Panc1 (cell line): ENCODE measurements around the gene CFAP57. TPM values are rescaled to one million over a fixed set of nuclear protein-coding genes. Genes with fewer than 3 reads are reported as not detected.

ENCODE experiments used
- ATAC-seq: fragments of 200-7000 bp; cut with Tn5 transposase; 2 replicates; pipeline ENCODE4 v1.9.1; 2020; ENCODE audit warnings: mild to moderate bottlenecking, moderate library complexity
- BruUV-seq: library from RNA; stranded (reverse); fragments of 400-500 nt; replicated peaks from 2 replicates; lab custom pipeline; 2021; lab: Mats Ljungman, UMichigan
- CTCF ChIA-PET: fragments of 300-600 bp; sonication (Branson Sonifier 250); formaldehyde crosslinking; loops from one replicate; lab custom pipeline; 2022; ENCODE audit warnings: antibody characterized with exemption; lab: Charles Lee
- POLR2A ChIA-PET: fragments of 300-600 bp; sonication (Branson Sonifier 250); formaldehyde crosslinking; loops from one replicate; lab custom pipeline; 2022; ENCODE audit warnings: antibody characterized with exemption; lab: Charles Lee
- DNase-seq: peaks from one replicate; pipeline ENCODE4 v3.0.0-alpha.2; 2010; ENCODE audit warnings: low read depth, low spot score
- H3K27ac ChIP-seq: 2 replicates; pipeline ENCODE4 v1.5.1; 2011; ENCODE audit warnings: mild to moderate bottlenecking, low read length, inconsistent platforms
- H3K27me3 ChIP-seq: fragments of 200-500 bp; sonication (Bioruptor generic); 2 replicates; pipeline ENCODE4 v1.6.0; 2014; ENCODE audit warnings: low read length, inconsistent platforms; ENCODE audit not compliant: control insufficient read depth, insufficient read depth
- H3K36me3 ChIP-seq: fragments of 200-500 bp; sonication (Bioruptor generic); 2 replicates; pipeline ENCODE4 v1.5.1; 2014; ENCODE audit warnings: inconsistent platforms, mild to moderate bottlenecking, low read length, moderate library complexity; ENCODE audit not compliant: control insufficient read depth, insufficient read depth
- H3K4me1 ChIP-seq: 2 replicates; pipeline ENCODE4 v1.5.1; 2011; ENCODE audit warnings: inconsistent platforms, mild to moderate bottlenecking, low read length, moderate library complexity; ENCODE audit not compliant: control insufficient read depth, insufficient read depth
- H3K4me3 ChIP-seq, 2 experiments: 2 replicates each; pipeline ENCODE4 v1.5.1; 2011 to 2012; ENCODE audit warnings: low read depth in 2 of 2, low read length in 2 of 2, mild to moderate bottlenecking in 2 of 2, inconsistent platforms in 1 of 2, moderate library complexity in 1 of 2
- H3K9me3 ChIP-seq: fragments of 200-500 bp; sonication (Bioruptor generic); 2 replicates; pipeline ENCODE4 v1.5.1; 2014; ENCODE audit warnings: low read depth, mild to moderate bottlenecking, inconsistent platforms, low read length, moderate library complexity; ENCODE audit not compliant: control insufficient read depth, insufficient read depth
- POLR2AphosphoS5 ChIP-seq: IDR thresholded peaks from 2 replicates; pipeline ENCODE4 v1.6.1; 2012; ENCODE audit warnings: mild to moderate bottlenecking, low read depth, low read length, moderate library complexity
- SIN3A ChIP-seq: IDR thresholded peaks from 2 replicates; pipeline ENCODE4 v1.6.1; 2012; ENCODE audit warnings: low read depth, mild to moderate bottlenecking, low read length, moderate library complexity, borderline replicate concordance; ENCODE audit not compliant: insufficient read depth
- TCF7L2 ChIP-seq: IDR thresholded peaks from 2 replicates; pipeline ENCODE4 v1.6.1; 2011; ENCODE audit warnings: mild to moderate bottlenecking, low read depth, low read length, inconsistent platforms
- in situ Hi-C: cut with HindIII; loops from 2 replicates; pipeline ENCODE4 v1.10.0; 2016; ENCODE audit warnings: low sequenced_read_pairs, low pct_unique_long_range_greater_than_20kb
- intact Hi-C: fragments of 100-400 bp; cut with micrococcal nuclease; formaldehyde crosslinking; loops from one replicate; pipeline ENCODE4 v1.10.0; 2022; ENCODE audit not compliant: unreplicated experiment
- total RNA-seq: library from RNA; stranded (reverse); gene quantifications from one replicate; pipeline ENCODE4 v1.2.1, GENCODE V29; 2021; ENCODE audit not compliant: unreplicated experiment
- TF ChIP-seq, protein P1 (sequence below), 2 experiments: IDR thresholded peaks; 2 replicates each; pipeline ENCODE4 v1.6.1; 2011 to 2012; ENCODE audit warnings: low read depth in 2 of 2, control low read depth in 1 of 2, low read length in 1 of 2, mild to moderate bottlenecking in 1 of 2, moderate library complexity in 1 of 2; ENCODE audit not compliant: insufficient read depth in 1 of 2
- TF ChIP-seq, protein P2 (sequence below): fragments of 450-650 bp; IDR thresholded peaks from 2 replicates; pipeline ENCODE4 v1.5.1; 2017; ENCODE audit warnings: mild to moderate bottlenecking

Gene CFAP57
- total RNA-seq, 1 experiment from 2014 or later = 0.69 TPM

DNA sequence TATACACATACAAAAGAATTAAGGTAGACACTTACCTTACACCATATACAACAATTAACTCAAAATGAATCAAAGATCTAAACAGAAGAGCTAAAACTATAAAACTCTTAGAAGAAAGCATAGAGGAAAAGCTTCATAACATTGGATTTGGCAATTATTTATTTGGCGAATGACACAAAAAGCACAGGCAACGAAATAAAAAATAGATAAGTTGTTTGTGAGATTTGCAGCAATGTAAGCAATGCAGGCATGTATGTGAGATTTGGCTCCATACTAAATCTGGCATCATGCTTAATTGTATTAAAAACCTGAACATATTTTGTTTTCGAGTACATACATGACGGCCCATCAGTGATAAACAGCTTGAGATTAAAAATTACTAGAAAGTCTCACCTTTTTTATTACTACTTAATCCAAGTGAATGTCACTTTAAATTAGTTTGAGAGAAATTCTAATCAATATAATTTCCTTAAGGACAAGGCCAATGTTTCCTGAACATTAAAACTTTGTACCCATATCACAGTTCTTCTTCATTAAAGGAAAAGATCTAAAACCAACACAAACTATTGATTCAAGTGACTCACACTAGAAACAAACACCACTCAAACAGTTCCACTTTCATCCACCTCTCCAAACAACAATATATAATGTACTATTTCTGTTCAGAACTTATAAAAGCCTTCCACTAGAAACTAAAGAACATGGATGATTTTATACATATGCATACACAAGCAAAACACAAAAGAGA lies 74.5 kb downstream of the CFAP57 start:
- H3K4me3 ChIP-seq = no peak overlapping the region
- no peak overlapping the region for H3K27ac ChIP-seq
- intact Hi-C loops = no loop called here
- peaks cover 8% of the 10 kb centered on the region; the same call in 1 of the 2 replicates for H3K9me3 ChIP-seq
- POLR2A ChIA-PET = no interaction called here
- in situ Hi-C loops = no loop called here
- H3K36me3 ChIP-seq = no peaks in the 10 kb centered on the region
- ATAC-seq = no peak
- CTCF ChIA-PET = no interaction called here
- DNase-seq = no peak
- BruUV-seq = no TSS peak
- no peaks in the 10 kb centered on the region for H3K27me3 ChIP-seq
- TF ChIP-seq SIN3A = no peak
- no peak for TF ChIP-seq POLR2AphosphoS5
- TF ChIP-seq, protein P1, sequence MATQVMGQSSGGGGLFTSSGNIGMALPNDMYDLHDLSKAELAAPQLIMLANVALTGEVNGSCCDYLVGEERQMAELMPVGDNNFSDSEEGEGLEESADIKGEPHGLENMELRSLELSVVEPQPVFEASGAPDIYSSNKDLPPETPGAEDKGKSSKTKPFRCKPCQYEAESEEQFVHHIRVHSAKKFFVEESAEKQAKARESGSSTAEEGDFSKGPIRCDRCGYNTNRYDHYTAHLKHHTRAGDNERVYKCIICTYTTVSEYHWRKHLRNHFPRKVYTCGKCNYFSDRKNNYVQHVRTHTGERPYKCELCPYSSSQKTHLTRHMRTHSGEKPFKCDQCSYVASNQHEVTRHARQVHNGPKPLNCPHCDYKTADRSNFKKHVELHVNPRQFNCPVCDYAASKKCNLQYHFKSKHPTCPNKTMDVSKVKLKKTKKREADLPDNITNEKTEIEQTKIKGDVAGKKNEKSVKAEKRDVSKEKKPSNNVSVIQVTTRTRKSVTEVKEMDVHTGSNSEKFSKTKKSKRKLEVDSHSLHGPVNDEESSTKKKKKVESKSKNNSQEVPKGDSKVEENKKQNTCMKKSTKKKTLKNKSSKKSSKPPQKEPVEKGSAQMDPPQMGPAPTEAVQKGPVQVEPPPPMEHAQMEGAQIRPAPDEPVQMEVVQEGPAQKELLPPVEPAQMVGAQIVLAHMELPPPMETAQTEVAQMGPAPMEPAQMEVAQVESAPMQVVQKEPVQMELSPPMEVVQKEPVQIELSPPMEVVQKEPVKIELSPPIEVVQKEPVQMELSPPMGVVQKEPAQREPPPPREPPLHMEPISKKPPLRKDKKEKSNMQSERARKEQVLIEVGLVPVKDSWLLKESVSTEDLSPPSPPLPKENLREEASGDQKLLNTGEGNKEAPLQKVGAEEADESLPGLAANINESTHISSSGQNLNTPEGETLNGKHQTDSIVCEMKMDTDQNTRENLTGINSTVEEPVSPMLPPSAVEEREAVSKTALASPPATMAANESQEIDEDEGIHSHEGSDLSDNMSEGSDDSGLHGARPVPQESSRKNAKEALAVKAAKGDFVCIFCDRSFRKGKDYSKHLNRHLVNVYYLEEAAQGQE (IDR thresholded peaks at IDR 0.05; ENCODE audit: insufficient read depth in 1 of 2, low read depth in 2 of 2, low read length in 1 of 2) = no peak
- TF ChIP-seq, protein P2, sequence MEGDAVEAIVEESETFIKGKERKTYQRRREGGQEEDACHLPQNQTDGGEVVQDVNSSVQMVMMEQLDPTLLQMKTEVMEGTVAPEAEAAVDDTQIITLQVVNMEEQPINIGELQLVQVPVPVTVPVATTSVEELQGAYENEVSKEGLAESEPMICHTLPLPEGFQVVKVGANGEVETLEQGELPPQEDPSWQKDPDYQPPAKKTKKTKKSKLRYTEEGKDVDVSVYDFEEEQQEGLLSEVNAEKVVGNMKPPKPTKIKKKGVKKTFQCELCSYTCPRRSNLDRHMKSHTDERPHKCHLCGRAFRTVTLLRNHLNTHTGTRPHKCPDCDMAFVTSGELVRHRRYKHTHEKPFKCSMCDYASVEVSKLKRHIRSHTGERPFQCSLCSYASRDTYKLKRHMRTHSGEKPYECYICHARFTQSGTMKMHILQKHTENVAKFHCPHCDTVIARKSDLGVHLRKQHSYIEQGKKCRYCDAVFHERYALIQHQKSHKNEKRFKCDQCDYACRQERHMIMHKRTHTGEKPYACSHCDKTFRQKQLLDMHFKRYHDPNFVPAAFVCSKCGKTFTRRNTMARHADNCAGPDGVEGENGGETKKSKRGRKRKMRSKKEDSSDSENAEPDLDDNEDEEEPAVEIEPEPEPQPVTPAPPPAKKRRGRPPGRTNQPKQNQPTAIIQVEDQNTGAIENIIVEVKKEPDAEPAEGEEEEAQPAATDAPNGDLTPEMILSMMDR = no peak
- no peak for TF ChIP-seq TCF7L2
- H3K4me1 ChIP-seq = no peaks in the 10 kb centered on the region

DNA sequence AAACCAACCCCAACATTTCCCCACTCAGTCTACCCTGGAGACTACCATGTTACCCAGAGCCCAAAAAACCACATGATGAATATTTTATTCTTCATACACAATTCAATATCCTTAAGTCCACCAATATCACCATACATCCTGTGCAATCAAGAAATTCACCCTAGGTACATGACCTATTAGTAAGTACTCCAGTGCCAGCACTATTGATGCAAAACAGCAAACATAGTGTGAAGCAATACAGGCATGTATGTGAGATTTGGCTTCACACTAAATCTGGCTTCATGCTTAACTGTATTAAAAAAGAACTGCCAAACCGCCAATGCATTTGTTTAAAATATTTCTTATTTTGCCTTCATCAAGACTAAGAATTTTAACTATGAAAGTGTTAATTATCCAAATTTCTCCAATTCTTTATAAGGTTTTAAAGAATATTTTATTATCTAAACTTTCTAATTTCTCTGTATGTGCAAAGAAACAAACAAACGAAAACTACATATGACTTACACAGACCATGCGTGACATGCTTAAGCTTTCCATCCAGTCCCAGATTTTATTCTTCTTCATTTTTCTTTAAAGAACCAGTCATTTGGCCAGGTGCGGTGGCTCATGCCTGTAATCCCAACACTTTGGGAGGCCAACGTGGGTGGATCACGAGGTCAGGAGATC lies 75.3 kb downstream of the CFAP57 start:
- no TSS peak for BruUV-seq
- intact Hi-C loops (no loop called here), in situ Hi-C loops (no loop called here)
- Histone ChIP-seq H3K9me3 (peaks cover 8% of the 10 kb centered on the region; the same call in 1 of the 2 replicates), H3K4me1 (no peaks in the 10 kb centered on the region), H3K27me3 (no peaks in the 10 kb centered on the region), H3K36me3 (no peaks in the 10 kb centered on the region), H3K4me3 (no peak overlapping the region), H3K27ac (no peak overlapping the region)
- TF ChIP-seq TCF7L2 (no peak), SIN3A (no peak), POLR2AphosphoS5 (no peak)
- TF ChIP-seq, protein P2 = no peak
- TF ChIP-seq, protein P1 (IDR thresholded peaks at IDR 0.05; ENCODE audit: insufficient read depth in 1 of 2, low read depth in 2 of 2, low read length in 1 of 2) = no peak
- CTCF ChIA-PET = no interaction called here
- DNase-seq = no peak
- ATAC-seq = no peak
- POLR2A ChIA-PET = no interaction called here
